Lower leg skin (tissue), 4 donors: ENCODE results near the gene SDCCAG8. TPM values are rescaled to one million over a fixed set of nuclear protein-coding genes. Genes with fewer than 3 reads are reported as not detected.

Source experiments
- DNase-seq, 2 donors: peaks; one replicate each; pipeline ENCODE4 v3.0.0-alpha.2; 2019; ENCODE audit warnings: low spot score in 2 of 2
- H3K4me3 ChIP-seq: fragments of 200-600 bp; sonication (generic); 2 replicates; pipeline ENCODE4 v1.5.1; 2017; ENCODE audit warnings: mild to moderate bottlenecking, low read depth; ENCODE audit not compliant: poor library complexity, severe bottlenecking
- POLR2A ChIP-seq, 2 donors: fragments of 450-650 bp; IDR thresholded peaks; one replicate each; pipeline ENCODE4 v1.6.1; 2016 to 2017; ENCODE audit warnings: antibody characterized with exemption in 2 of 2, mild to moderate bottlenecking in 1 of 2, moderate library complexity in 1 of 2
- WGBS, 2 donors: methylation state at CpG; one replicate each; pipeline ENCODE4 v1.1.5; 2018; 5-methylcytosine and 5-hydroxymethylcytosine counted together
- intact Hi-C: fragments of 100-400 bp; cut with DNase I; formaldehyde crosslinking; loops from one replicate; pipeline ENCODE4 v1.15.0; 2023; ENCODE audit warnings: low total_unique reads
- total RNA-seq, 4 donors: library from RNA; depleted of rRNA; stranded (reverse); fragments of >200 nt; gene quantifications; one replicate each; pipeline ENCODE4 v1.1.0, GENCODE V29; 2016
- TF ChIP-seq, protein P1 (sequence below), 3 donors: fragments of 450-650 bp; IDR thresholded peaks; one replicate each; pipeline ENCODE4 v1.5.1; 2016; ENCODE audit warnings: antibody characterized with exemption in 3 of 3, mild to moderate bottlenecking in 3 of 3, moderate library complexity in 2 of 3

The SDCCAG8 gene
- total RNA-seq, 4 donors from 2014 or later: 20.0 to 53.6 (median 48.9) TPM

DNA sequence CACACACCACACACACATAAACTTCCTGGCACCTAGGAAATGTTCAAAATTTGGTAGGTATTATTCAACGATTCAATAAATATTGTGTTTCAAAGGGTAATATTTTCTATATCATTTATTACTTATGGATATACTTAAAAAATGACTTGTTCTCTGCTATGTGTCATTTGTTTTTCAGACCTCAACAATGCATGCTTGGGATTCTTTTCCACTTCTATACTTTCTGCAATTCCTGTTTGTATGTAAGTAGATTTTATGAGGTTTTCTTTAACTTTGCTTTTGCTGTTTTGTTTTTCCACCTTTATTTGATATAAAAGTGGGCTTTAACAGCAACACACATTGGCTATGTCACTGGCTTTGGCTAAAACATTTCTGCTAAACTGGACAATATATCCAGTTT lies 4.3 kb upstream of the SDCCAG8 start:
- intact Hi-C loops: no loop called here
- 85 to 87% methylated on average over 1 of the region's 1 CpG for WGBS, 2 donors
- DNase-seq: no peak
- no peak overlapping the region for H3K4me3 ChIP-seq
- TF ChIP-seq, protein P1, sequence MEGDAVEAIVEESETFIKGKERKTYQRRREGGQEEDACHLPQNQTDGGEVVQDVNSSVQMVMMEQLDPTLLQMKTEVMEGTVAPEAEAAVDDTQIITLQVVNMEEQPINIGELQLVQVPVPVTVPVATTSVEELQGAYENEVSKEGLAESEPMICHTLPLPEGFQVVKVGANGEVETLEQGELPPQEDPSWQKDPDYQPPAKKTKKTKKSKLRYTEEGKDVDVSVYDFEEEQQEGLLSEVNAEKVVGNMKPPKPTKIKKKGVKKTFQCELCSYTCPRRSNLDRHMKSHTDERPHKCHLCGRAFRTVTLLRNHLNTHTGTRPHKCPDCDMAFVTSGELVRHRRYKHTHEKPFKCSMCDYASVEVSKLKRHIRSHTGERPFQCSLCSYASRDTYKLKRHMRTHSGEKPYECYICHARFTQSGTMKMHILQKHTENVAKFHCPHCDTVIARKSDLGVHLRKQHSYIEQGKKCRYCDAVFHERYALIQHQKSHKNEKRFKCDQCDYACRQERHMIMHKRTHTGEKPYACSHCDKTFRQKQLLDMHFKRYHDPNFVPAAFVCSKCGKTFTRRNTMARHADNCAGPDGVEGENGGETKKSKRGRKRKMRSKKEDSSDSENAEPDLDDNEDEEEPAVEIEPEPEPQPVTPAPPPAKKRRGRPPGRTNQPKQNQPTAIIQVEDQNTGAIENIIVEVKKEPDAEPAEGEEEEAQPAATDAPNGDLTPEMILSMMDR (IDR thresholded peaks at IDR 0.05): no peak
- TF ChIP-seq POLR2A (IDR thresholded peaks at IDR 0.05): no peak

GRCh38 chr1:243253211-243253925 lies 2.5 kb upstream of the SDCCAG8 start:
- 7% methylated on average over 8 of the region's 8 CpGs for WGBS, 2 donors
- no peak for TF ChIP-seq POLR2A (IDR thresholded peaks at IDR 0.05)
- TF ChIP-seq, protein P1 (IDR thresholded peaks at IDR 0.05): no peak
- intact Hi-C loops: no loop called here

DNA sequence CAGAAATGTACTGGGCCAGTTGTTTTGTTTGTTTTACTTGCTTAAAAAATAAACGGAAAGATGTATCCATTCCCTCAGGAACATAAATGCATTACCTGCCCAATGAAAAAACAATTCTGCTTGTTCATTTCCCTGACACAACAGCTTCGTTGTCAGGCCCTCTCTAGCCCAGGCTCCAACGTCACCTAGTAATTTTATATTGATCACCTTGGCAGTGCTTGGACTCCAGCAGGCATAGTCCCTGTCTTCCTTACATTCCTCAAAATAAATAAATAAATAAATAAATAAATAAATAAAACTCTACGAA lies 2.0 kb upstream of the SDCCAG8 start:
- intact Hi-C loops: no loop called here
- no peak overlapping the region for H3K4me3 ChIP-seq
- no peak for DNase-seq
- no peak for TF ChIP-seq POLR2A (IDR thresholded peaks at IDR 0.05)
- 0 to 1% methylated on average over 4 of the region's 4 CpGs for WGBS, 2 donors

More at GRCh38 chr1:243253211-243253925, 2.5 kb upstream of the SDCCAG8 start:
- DNase-seq: no peak
- H3K4me3 ChIP-seq: no peak overlapping the region

DNA sequence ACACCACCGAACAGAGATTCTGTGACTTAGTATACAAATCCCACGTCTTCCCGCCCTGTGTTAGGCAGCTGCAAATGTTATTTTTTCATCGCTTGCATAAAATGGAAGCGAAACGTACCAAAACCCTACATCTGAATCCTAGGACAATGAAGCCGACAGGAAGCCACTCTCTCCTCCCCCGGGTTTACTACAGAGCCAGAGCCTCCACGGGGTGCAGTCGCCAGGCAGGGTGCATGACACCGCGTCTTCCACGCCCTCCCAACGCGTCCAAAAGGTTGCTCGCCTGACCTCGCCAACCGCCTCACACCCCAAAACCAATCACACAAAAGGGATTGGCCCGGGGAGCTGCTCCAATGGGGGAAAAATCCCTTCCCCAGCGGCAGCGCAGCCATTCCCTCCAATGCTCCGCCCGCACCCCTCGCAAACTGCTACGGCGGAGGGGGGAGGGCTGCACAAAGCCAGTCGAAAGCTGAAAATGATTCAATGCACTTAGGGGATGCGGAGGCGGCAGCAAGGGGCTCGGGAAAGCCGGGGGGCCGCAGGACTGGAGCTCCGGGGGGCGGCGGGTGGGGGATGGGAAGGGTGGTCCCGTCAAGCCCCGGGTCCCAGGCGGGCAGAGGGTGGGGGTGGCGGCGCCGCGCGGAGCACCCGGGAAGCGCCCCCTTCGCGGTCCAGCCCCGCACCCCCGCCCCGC lies 1.5 kb upstream of the SDCCAG8 start:
- 0 to 2% methylated on average over 28 to 40 of the region's 50 CpGs for WGBS, 2 donors
- intact Hi-C loops: no loop called here
- TF ChIP-seq, protein P1 (IDR thresholded peaks at IDR 0.05): no peak
- TF ChIP-seq POLR2A (IDR thresholded peaks at IDR 0.05): no peak
- peak overlapping the region; percentile 78 for H3K4me3 ChIP-seq
- peak; percentile 48 to 89 for DNase-seq

- H3K4me3 ChIP-seq: peak within 1 kb of the TSS; percentile 78
- intact Hi-C loops: no loop called here
- WGBS, 2 donors: 0% methylated on average over 49 to 62 of the region's 74 CpGs
- TF ChIP-seq, protein P1 (IDR thresholded peaks at IDR 0.05): no peak
- peak in 1 of 2 donors; percentile 27 for TF ChIP-seq POLR2A (IDR thresholded peaks at IDR 0.05)
- DNase-seq: peak; percentile 91 to 98
These were observed 682 bp upstream of the SDCCAG8 start, which contains the start of gene CEP170 for GRCh38 chr1:243254927-243255790. TSS of gene CEP170 (minus strand) at chr1:243255281. CDS start at chr1:243225280, 30,001 bp downstream.

- WGBS, 2 donors: 36 to 39% methylated on average over 2 of the region's 2 CpGs
These were observed 749 bp downstream of the SDCCAG8 start for GRCh38 chr1:243256590-243256989.

More at GRCh38 chr1:243256590-243256989, 749 bp downstream of the SDCCAG8 start:
- TF ChIP-seq POLR2A (IDR thresholded peaks at IDR 0.05): no peak
- TF ChIP-seq, protein P1 (IDR thresholded peaks at IDR 0.05): no peak
- intact Hi-C loops: no loop called here
- H3K4me3 ChIP-seq: no peak overlapping the region
- no peak for DNase-seq
